Activated gamma-delta T cell treated with anti-CD3 and anti-CD28 coated beads, Interleukin-2, amount 50 U/mL, for 16 hours (primary cell): ENCODE results near the gene AGBL1.

Source experiments
- DNase-seq: peaks from one replicate; pipeline ENCODE4 v3.0.0-alpha.2; 2020; ENCODE audit warnings: low read depth

Gene AGBL1

DNA sequence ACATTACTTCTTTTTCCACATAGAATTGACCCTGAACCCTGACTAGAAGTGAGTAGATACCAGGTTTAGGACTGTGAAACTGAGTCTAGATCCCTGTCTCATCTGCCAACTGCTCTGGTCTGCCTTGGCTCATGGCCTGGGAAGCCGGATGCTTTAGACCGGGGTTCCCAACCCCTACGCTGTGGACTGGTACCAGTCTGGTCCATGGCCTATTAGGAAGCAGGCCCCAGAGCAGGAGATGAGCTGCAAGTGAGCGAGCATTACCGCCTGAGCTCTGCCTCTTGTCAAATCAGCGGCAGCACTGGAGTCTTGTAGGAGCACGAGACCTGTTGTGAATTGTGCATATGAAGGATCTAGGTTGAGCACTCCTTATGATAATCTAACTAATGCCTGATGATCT, 734.2 kb downstream of the AGBL1 start:
- DNase-seq: no peak

DNA sequence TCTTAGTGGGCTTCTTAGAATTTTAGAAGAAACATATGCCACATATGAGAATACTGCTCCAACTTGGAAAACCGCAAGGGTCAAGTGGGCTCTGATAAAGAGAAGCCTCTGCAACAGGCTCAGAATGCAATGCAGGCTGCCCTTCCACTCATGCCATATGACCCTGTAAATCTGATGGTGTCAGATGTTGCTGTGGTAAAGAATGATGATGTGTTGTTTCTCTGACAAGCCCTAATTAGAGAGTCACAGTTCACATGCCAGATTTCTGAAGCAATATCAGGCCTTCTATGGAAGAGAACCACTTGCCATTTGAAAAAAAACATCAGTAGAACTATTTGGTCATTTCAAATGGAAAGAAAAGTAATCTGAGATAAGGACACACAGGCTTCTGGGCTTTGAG, 749.6 kb downstream of the AGBL1 start:
- DNase-seq: no peak

DNA sequence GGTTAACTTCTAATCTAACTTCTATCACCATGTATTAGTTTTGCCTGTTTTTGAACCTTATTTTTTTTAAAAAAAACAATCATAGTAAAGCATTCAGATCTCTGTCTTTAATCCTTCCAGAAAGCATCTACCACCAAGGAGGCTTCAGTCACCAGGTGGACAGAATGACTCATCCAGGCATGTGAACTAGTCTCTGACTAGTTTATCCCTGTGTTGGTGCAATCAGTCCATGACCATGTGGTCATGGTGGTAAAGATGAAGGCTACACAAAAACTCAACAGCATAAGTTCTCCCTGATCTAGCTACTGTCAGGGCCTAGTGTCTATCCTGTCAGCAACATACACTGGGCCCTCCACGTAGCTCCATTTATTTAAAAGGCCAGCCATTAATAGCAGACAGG, 750.6 kb downstream of the AGBL1 start:
- no peak for DNase-seq

DNA sequence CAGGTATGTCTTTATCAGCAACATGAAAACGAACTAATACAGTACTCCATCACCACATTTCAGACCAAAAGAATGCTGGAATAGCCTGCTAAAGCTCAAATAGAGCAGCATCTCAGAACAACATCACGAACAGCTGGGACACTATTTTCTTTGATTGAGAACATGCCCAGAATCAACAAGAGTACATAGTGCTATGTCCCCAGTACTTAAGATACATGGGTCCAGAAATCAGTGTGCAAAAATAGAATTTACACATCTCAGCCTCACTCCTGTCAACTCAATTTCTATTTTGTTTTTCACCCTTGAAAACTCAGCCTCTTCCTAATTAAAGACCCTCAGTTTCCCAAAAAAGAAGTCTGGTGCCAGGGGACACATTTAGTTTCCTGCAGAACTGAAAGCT, 753.9 kb downstream of the AGBL1 start:
- DNase-seq: no peak

DNA sequence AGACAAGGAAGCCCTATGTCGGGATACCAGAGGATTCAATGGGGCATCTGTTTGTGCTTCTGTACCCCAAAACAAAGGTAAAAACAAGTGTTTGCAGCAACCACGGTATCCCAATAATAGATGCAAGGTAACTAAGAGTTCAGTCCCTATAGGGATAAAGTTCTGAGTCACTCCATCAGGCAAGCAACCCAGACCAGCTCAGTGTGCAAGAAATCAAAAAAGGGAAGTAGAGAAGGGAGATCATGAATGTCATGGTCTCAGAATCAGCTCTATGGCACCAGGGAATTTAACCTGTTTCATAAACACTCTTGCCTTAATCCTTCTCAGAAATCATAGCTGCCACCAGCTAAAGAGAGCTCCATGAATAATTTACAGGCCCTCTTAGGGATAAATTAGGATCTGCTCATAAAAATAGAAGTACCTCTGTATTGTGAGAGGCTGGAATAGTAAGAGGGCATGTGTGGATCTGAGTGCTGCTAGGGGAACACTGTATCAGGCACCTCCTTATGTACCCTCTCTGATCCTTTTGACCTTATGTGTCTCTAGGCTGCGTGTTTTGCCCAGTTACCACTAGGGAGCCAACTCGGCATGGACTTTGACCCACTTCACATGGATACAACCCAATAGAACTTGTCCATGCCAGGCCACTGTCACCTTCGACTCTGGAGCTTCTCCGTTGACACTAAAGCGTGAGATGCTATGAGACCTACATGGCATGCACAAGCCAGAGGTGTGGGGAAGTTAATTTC, 754.6 kb downstream of the AGBL1 start:
- no peak for DNase-seq

DNA sequence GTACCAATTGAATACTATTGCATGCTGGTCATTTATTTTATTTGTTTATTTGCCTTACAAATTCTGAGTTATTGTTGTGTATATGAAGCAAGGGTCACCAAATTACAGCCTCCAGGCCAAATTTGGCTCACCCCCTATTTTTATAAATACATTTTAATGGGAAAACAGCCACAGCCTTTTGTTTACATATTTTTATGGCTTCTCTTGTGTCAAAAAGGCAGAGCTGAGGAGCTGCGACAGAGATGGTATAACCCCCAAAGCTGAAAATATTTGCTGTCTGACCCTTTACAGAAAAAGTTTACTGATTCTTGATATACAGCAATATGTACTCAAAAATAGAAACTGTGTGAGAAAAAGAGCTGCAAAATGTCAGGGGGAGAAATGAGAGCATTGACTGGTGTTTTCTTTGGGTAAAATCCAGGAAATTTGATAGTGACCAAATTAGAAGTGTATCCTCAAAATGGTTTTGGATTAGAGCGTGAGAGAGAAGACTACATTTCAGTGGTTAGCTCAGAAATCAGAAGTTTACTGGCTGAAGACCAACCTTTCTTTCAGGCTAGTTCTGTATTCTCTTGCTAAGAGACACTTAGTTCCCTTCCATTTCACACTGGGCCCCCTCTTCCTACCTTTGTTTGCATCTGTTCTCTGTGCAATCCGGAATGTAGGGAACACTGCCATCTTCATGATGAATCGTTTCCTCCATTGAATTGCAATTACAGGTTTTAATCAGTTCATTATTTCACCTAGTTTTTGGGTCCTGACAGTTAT, 757.8 kb downstream of the AGBL1 start:
- no peak for DNase-seq

DNA sequence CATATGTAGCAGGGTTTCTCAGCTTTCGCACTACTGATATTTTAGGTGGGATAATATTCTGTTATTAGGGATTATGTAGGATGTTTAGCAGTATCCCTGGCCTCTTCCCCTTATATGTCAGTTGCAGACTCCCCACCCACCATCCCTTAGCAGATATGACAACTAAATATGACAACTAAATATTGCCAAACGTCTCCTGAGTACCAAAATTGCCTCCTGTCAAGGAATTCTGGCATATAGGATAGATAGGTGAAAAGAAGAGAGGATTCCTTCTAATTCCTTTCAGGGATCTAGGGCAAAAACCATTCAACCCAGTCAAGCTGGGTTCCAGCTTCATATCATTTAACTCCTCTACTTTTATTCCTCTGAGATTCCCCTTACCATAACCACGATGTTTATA, 759.8 kb downstream of the AGBL1 start:
- DNase-seq: no peak

DNA sequence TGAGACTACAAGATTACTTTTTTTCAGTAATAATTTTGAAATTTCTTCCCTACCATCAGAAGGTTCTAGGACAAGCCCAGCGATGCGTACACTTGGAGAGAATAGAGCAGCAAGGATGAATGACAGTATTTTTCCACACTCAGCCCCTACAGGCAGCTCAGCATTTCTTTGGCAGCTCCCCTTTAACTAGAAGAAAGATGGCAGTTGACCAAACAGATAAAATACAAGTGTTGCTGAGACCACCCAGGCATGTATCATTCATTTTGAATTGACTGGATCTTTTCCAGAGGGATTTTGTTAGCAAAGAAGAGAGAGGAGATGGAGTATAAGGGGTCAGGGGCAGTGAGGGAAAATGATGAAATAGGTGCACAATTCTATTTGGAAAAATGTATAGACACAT, 761.3 kb downstream of the AGBL1 start:
- DNase-seq: no peak

DNA sequence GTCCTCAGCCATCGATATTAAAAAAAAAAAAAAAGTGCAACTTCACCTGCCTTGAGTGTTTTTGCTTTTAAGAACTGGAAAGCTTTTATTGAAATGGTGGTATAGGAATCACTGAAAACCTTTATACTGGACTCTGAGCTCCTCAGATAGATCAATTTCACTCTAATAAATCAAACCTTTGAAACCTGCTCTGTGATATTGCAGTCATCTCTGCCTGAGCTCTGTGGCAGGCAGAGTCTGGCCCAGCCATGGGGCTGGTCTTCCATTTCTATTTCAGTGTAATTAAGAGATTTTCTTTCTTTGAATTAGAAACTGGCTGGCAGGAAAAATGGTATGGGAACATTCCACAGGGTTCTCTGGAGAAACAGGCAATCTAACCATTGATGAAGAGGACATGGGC, 762.5 kb downstream of the AGBL1 start:
- DNase-seq: no peak

DNA sequence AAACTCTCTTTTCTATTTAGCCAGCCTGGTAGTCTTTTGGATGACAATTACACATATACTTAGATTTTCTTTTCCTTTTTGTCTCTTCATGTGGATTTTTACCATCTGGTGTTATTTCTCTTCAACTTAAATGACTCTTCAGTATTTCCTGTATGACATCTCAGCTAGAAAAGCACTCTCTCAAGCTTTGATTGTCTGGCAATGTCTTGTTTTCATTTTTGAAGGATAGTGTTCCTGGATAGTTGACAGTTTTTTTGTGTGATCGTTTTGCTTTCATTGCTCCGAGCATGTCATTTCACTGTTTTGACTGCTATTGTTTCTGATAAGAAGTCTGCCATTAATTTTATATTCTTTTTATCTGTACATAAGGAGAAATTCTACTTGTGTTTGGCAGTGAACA, 766.4 kb downstream of the AGBL1 start:
- DNase-seq: no peak

DNA sequence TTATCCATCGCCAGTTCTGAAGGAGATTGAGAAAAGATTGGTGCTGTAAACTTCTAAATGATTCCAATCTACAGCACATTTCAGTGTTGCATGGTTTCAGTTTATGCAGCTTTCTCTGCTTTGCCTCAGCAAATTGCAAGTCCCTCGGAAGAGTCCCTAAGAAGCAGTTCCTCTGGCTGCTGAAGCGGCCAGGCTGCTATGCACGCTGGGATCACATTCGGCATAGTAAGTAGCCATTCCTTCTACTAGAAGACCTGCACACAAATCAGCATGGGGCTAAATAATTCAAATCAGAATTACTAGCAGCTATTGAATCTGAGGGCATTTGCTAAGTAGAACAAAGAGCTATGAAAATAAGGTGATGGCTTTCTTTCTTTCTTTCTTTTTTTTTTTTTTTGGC, 769.5 kb downstream of the AGBL1 start:
- DNase-seq: no peak

DNA sequence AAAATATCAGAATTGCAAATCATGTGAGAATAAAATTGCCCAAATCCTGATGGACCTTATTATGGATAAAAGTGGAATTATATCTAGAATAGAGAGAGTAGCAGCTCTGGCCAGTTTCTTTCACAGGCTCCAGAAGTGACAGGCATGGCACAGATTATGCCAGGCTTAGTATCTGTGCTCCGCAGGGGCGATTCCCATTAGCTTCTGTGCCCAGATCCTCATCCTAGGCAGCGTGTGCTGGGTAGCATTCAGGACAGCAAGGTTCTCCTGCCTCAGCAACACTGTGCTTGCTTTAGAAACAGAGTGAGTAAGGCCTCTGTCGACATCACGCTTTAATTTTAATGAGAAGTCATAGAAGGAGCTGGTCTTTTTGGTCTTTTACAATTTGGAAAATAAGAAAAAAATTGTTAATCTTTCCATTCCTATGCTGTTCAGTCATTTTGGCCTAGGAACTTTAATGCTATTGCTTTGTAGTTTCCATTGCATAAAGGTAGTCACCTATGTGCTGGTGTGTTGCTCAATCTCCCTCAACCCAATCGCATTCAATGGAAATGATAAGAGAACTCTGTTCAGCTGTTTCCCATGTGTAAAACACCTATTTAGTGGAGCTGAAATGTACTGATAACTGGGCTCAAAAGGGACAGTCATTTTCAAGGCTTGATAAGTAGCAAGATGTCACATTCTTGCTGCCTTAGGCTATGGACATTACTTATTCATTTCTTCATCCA, 770.1 kb downstream of the AGBL1 start:
- DNase-seq: no peak

DNA sequence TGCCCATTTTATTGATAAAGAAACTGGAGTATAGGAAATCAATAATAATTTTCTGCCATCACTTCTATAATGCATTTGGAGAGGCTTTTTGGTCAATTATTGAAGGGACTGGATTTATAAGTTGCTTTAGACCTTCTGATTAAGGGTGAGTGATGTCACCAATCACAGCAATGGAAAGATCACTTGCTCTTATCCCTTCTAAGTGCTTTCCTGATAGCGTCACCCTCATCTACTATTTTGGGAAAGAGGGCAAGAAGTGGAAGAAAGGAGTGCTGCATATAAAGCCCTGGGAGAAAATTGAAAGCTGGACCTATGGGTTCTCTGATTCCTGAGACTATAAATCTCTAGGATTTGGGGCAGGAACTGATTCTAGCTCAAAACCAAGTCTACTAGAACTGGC, 771.3 kb downstream of the AGBL1 start:
- no peak for DNase-seq

DNA sequence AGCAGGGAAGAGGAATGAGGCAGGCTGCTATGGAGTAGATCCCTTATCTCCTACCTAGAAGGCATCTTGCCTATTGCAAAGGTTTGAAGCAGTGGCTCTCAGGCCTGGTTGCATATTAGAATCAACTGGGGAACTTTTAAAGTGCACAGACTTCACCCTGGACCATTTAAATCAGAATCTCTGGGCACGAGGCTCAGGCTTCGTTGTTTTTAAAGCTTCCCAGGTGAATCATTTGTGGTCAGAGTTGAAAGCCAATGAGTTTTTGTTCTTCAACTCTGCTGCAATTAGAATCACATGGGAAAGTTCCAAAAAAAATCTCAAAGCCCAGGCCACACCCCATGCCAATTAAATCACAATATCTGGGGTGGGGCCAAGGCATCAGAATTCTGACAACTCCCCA, 773.1 kb downstream of the AGBL1 start:
- no peak for DNase-seq

DNA sequence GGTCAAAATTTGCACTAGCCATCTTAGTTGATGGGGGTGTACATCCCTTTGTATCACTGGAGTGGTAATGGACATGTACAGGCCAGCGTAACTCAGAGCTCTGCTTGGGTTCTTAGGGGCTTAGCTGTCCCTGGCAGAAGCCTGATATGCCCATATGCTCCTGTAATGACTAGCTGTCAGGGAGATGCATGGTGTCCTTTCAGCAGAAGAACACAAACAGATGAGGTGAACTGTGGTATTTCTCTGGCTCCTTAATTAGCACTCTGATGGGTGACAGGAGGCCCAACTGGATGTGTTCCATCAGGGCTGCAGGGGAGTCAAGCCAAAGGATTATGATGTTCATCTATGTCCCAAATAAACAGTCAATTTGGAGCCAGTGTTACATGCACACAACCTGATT, 774.5 kb downstream of the AGBL1 start:
- no peak for DNase-seq

DNA sequence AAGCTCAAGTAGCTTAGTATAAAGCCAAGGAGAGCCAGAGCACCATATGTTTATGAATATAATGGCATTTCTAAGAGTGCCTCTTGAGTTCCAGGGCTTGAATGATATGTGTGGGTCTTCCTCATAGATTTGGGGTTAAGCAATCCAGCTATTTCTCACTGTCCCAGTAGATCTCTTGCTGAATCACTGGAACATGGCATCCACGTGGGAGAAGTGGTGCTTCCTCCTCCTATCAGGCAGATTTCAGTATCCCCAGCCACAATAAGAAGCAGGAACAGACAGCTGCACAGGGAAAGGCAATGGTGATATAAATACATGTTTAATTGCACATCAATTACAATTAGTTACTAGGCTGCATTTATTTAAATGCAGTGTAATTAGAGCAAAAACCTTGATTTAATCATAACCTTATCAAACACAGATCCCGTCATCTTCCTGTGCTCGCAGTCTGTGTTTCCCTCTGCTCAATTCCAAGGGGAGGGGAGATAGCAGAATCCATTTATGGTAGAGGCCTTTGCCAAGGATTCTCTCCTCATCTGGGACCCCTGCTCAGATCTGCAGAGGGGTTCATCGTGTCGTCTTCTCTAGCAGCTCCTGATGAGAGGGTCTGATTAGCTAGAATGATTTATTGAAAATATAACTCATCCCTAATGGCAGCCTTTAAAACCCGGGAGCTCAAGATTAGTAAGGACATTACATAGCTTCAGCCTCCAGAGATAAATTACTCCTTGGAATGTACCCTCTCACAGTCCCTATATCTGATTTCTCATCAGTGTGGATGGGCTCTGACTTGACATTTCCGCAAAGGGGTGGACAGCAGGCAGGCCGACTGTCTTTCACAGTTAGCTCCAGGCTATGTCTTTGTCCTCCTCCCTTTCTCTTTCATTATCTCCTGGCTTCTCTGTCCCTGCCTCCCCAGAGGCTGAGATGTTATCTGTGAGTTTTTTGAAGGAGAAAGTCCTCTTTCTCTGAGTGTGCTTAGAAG, 775.9 kb downstream of the AGBL1 start:
- no peak for DNase-seq

DNA sequence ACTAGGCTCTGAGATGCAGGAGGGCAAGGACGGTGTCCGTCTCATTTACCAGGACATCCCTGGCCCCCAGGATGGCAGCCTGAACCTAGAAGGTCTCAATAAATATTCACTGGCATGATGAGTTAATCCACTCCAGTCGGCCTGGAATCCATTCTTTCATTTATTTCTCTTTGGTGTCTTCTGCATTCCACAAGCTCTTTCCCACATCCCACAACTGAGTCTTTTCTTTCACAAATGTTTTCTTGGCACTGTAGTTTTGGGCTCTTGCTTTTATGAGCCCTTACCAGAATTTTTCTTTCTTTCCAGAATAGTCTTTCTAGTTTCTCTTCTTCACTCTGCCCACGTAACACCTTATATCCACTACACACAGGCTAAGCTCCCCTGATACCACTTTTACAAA, 778.0 kb downstream of the AGBL1 start:
- DNase-seq: no peak

DNA sequence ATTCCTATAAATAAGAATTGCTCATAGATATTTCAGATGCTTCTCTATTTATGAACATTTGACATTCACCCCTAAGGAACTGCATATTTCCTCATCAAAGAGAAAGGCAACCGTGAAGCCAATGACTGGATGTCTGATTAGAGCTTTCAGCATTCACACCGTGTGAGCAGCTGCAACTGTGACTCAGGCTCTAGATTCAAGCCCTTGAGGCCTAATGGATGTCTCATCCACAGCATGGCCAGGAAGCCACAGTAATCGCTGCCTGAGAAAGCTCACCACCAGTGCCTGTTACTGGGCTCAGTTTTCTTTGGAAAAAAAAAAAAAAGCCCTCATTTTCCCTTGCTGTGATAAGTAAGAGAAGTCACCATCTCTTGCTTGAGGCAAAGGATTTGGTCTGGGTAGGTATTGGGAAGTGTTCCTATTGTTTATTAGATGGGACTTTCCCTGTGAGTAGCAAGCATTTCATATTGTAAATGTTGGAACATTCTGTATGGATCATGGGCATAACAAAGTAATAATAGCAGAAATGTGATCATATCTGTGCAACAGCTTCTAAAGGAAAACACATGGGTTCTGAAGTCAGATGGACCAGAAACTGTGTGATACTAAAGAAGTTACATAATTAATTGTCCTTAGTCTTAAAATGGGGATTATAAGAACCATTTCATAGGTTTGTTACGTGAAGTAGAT, 783.7 kb downstream of the AGBL1 start:
- no peak for DNase-seq

DNA sequence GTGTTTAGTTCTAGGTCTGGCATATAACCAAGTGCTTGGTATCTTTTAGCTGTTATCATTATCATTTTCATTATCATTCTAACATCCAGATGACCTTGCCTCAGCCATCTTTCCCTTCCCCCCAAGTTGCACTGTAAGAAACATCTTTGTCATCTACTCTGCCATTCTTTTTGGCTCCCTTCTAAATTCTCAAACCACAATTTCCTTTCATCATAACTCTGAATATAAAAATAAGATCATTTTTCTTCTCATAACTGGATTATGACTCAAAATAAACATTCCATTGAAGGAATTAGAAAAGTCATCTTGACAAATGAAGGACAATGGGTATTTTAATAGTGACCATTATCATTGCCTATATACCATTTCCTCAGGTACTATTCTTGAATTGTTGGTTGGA, 786.2 kb downstream of the AGBL1 start:
- DNase-seq: no peak

DNA sequence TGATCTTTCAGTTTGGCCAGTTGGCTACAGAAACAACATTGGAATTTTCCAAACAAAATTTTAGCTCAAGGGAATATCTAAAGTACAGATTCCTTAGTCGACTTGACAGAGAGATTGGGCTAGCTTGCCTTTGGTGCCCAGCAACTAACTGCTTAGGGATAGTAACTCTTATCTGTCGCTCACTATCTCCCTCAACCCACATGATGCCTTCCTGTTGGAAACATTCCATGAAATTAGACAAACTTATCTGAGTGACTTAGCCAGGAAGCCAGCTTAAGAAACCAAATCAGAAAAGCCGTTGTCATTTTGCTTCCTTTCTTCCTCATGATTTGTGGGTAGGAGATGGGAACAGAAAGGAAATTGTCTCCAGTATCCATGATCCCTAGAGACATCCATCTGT, 791.2 kb downstream of the AGBL1 start:
- no peak for DNase-seq

DNA sequence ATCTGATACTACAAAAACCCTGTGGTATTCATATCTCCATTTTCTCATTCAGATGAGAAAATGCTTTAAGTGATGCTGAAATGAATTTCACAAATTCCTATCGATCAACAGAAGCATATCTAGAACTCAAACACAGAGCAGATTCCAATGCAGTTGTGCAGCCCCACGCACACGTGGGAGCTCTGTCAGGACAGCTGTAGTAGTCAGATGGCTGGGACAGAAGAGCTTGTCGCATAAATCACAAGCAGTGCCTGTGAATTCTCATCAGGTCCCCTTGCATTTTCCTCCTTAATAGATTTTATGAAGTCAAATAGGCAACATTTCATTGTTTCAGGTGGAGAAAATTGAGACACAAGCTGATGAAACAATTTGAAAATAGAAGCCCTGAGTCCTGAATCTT, 792.3 kb downstream of the AGBL1 start:
- DNase-seq: no peak
